ENCODE results near the gene SRP14.
"Not testable (repeated sequence)": the region's sequence is repeated elsewhere in the genome, so short reads cannot be mapped to it uniquely, and the experiment has no call there.

The SRP14 gene

DNA sequence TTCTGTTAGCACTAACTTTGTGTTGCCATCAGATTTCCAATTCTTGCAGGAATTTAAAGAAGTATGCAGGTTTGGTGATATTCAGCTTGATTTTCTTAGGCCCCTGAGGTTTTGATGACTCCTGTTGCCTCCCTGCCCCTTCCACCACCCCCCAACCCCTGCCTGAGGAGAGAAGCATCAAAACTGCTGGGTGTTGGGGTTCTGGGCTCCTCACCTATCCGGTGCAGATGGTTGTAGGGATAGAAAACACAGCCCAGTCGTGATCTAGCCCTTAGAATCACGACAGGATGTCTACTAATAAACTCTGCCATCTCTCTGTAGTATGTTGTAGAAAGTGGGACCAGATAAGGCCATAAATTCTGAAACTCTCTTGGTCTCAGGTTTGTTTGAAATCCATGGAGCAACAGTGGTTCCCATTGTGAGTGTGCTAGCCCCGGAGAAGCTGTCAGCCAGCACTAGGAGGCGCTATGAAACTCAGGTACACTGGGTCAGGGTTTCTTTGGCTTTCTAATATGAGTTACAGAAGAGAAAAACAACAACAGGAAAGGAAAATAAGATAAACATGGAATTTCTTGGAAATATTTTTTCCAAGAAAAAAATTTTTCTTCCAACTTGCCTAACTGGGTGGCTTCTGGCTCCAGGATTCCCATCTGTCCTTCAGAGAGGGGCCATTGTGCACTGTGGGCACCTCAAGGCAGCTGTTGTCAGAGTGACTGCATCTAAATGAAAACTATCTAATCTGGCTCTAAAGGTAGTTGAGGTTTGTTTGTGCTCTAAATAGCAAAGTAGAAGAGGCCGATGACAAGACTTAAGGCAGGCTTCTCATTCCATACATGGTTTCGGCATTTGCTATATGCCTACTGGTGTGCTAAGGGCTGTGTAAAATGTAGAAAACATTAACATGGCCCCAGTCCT lies 8.7 kb downstream of the SRP14 start:
- no peak for DNase-seq (ENCODE audit: low read depth in 2 of 2)

DNA sequence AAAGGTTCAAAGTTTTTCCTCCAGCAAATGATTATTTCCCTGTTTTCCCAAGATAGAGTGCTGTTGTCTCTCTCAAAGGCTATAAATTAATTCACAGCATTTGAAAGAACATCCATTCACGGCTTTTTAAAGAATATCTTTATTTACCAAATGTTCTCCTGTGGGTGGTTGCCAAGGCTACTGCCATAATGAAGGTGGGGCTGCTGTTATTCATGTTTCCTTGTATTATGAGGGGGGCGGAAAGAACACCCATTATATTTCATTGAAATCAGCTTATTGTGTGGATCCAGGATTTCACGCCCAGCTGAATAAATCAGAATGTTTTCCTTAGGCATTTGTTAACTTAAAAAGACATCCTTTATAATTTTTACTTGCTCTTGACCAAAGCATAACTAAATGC lies 10.1 kb downstream of the SRP14 start:
- no peak for DNase-seq (ENCODE audit: low read depth in 2 of 2)

DNA sequence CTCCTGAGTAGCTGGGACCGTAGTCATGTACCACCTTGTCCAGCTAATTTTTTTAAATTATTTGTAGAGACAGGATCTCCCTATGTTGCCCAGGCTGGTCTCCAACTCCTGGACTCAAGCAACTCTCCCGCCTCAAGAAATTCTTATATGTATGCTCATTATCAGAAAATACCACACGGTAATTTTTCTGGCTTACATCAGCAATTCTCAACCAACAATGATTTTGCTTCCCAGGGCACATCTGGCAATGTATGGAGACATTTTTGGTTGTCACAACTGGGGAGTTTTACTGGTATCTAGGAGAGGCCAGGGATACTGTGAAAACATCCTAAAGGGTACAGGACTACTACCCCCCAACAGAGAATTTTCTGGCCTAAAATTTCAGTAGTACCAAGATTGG lies 10.8 kb downstream of the SRP14 start:
- DNase-seq (ENCODE audit: low read depth in 2 of 2): no peak

DNA sequence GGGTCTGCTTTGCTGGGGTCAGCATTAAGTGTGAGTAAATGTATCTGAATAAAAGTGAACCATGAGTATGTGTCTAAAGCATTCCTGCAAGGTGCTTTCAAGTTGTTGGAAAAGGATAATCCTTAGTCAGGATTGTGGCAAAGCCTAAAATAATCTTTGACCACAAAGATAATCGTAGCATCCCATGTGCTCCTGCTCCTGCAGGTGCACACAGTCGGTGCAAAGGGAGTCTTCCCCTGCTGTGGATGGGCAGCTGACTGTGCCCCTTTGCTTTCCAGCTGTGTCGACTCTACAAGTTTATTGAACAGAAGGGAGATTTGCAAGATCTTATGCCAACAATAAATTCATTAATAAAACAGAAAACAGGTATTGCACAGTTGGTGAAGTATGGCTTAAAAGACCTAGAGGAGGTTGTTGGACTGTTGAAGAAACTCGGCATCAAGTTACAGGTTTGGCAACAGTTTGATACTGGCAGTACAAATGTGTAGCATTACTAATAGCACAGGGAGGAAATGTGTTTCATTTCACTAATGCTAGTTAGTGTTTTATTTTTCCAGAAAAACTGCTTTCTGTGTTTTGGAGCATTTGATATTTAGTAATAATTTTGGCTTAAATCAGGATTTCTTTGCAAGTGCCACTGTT lies 22.6 kb downstream of the SRP14 start:
- DNase-seq (ENCODE audit: low read depth in 2 of 2): no peak

DNA sequence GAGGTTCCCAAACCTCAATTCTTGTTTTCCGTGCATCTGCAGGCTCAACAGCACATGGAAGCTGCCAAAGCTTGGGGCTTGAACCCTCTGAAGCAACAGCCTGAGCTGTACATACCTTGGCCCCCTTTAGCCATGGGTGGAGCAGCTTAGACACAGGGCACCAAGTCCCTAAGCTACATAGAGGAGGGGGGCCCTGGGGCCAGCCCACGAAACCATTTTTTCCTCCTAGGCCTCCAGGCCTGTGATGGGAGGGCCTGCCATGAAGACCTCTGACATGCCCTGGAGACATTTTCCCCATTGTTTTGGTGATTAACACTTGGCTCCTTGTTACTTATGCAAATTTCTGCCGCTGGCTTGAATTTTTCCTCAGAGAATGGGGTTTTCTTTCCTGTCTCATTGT lies 24.6 kb downstream of the SRP14 start:
- no peak for DNase-seq (ENCODE audit: low read depth in 2 of 2)

DNA sequence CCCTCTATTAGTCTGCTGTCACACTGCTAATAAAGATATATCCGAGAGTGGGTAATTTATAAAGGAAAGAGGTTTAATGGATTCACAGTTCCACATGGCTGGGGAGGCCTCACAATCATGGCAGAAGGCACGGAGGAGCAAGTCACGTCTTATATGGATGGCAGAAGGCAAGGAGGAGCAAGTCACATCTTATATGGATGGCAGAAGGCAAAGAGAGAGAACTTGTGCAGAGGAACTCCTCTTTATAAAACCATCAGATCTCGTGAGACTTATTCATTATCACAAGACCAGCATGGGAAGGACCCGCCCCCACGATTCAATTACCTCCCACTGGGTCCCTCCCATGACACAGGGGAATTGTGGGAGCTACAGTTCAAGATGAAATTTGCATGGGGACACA lies 25.6 kb downstream of the SRP14 start:
- not testable (repeated sequence) for DNase-seq (ENCODE audit: low read depth in 2 of 2)

DNA sequence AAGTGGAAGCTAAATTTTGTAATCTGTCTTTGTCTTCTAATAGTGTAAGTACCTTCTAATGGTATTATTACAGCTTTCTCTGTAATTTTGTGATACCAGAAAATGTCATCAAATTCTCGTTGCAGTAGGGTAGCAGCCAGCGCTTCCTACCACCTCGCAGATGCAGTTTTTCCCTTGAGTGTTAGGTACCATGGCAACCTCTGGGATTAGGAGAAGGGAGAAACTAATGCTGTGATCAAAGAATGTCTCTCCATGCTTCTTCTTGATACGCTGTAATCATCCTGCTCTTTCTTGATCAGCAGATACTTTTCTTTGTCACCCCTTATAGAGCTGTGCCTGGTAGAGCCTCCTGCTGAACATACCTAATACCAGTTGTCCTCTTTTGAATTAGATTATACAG lies 27.7 kb downstream of the SRP14 start:
- DNase-seq (ENCODE audit: low read depth in 2 of 2): no peak

DNA sequence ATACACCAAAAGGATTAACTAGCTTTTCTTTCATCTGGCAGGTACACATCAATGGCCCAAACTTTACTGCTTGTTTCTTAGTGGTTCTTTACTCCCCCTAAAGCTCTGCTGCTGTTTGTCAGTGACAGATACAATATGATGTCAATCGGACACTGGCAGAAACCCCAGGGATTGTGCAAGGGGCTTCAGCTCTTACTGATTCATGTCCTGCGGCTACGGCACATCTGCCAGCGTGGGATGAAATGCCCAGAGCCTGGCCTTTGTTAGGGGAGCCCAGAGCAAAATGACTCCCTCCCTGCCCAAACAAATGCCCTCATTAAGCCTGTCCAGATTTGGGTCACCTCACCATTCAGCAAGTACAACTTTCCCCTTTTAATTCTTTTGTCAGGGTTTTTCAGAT lies 28.3 kb downstream of the SRP14 start:
- no peak for DNase-seq (ENCODE audit: low read depth in 2 of 2)

DNA sequence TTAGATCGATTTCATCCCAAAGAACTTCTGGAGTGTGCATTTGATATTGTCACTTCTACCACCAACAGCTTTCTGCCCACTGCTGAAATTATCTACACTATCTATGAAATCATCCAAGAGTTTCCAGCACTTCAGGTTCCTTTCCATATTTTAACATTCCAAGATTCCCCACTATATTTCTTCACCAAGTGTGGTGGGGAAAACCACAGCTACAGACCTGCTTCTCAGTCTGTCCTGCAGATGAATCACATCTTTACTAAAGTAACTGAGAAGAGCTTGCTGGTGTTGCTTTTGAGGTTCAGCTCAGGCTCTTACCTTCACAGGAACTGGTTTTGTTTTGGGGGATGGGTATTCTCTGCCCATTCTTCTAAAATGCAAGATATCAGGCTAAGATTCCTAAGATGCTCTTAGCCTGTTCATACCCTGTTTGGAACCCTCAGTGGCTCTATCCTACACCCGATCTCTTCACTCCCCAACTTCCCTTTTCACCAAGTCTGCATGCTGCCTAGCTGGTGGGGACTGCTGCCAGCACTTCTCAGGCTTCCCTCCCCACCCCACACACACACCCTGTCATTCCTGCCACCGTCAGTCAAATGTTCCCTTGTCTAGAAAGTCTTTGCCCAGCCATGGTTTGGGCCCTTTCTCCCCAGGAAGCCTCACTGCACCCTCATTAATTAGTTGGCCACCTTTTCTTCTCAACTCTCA lies 30.8 kb downstream of the SRP14 start:
- DNase-seq (ENCODE audit: low read depth in 2 of 2): no peak

DNA sequence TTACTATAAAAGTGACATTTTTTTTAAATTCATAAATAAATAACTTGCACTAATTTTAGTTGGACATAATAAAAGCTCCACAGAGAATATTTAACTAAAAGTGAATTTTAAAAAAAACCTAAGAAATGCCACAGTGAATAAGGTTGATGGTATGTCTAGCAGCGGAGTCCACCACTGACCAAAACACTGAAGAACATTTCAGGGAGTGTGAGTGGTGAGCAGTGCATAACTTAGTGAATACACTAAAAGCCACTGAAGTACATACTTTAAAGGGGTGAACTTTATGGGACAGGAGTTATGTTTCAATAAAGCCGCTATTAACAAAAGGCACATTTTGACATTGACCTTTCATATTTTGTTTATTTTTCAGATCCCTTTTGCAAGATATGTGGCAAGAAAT lies 32.3 kb downstream of the SRP14 start:
- no peak for DNase-seq (ENCODE audit: low read depth in 2 of 2)

DNA sequence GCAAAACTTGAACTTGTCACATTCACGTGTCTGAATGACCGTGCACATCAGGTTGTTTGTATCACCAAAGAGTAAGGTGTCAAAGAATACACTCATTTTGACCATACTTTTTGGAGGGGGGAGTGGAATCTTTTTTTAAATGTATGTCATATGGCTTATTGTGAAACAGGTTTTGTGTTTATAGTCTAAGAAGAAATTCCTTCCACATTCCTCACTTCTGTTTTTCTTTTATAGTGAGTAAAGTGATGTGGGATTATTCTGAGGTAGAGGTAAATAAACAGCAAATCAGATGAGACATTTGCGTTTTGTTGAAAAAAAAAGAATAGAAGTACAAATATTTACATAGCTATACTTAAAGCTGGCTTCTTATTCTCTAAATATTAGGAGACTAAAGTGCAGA lies 33.0 kb downstream of the SRP14 start:
- DNase-seq (ENCODE audit: low read depth in 2 of 2): no peak

DNA sequence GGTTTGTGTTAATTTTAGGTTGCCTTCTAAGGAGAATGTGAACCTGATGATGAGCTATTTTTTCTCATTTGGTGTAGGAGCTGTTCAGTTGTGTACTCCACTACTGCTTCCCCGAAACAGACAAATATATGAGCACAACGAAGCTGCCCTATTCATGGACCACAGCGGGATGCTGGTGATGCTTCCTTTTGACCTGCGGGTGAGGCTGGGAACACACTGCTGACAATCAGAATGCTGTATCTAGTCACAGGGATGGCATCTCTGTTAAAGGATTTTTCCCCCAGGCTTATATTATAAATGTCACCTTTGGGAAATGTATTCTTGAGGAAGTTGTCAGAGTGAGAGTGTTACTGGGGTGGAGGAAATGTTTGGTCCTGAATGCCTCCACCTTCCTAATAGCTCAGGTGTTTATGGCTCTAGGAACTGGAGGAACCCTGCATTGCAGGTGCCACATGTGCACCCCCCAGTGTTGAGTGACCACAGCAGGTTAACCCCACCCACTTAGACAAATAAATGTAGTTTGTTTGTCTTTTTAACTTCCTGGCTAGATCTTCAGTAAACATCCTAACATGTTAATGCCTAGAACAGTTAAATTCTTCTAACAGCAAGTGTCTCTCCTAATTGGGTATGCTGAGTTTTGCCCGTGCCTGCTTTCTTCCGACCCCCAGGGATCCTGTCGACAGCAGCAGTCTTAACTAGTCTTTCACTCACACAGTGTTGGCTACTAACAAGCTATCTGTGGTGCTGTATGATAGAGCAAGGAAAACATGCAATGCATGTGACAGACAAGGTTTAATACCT lies 35.7 kb downstream of the SRP14 start:
- no peak for DNase-seq (ENCODE audit: low read depth in 2 of 2)

DNA sequence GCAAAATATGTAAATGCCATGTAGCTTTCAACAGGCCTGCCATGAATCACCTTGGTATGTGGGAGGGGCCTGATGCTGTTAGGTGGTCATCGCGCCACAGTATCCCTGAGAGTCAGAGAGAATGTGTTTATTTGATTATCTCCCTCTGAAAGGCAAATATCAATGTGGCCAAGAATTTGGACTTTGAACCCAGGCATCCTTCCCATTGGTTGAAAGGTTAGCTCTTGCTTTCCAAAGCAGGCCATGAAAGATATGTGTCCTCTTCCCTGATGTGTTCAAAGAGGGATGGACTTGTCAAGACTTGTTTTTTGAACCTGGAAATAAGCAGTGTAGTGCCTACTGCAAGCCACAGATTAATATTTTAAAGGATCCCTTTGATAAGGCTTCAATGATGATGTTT lies 36.7 kb downstream of the SRP14 start:
- DNase-seq (ENCODE audit: low read depth in 2 of 2): no peak

DNA sequence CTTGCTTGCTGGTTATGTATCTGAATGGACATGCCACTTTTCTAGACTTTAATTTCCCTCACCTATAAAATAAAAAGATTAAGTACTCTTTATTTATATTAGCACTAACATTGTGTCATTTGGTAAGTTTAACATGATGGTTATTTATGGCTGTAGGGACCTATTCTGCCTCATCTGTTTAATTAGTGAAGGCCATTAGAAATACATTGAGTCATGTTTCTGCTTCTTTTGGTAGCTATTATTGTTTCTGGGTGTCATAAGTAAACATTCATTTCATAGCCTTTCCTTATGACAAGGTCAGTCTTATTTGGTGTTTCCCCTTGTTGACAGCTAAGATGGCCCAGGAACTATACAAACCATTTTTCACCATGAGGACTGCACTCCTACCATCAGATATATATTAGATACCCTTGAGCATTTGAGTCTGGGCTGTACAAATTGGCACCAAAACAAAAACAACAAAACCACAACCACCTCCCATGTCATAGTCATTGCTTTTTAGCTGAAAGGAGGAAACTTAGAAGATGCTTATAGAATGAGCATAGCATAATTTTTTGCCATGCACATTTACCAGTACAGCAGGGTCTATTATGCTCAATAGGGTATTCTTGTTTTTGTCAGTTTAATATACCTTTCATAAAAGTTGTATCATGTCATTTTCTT lies 39.3 kb downstream of the SRP14 start:
- no peak for DNase-seq (ENCODE audit: low read depth in 2 of 2)

DNA sequence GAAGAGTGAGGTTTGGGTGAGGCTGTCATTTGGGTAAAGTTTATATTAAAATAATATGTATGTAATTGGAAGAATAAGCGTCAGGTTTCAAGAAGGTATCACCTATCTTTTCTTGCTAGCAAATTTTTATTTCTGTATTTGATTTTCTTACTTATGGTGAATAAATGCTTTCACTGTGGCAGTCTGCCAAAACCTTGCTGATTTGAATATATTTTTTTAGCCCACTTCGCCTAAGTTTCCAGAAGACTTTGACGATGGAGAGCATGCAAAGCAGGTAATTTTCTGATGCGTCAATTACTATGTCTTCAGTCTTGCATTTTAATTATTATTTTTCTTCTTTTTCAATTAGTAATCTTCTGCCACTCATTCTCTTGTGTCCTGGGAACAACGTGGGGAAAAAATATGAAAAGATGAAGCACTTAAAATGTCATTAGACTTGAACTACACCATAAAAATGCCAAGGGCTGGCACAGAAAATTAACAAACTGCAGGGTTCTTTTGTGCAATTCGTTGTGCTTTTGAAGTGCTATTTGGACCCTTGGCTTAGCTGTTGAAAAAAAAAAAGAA lies 40.4 kb downstream of the SRP14 start:
- DNase-seq (ENCODE audit: low read depth in 2 of 2): no peak

DNA sequence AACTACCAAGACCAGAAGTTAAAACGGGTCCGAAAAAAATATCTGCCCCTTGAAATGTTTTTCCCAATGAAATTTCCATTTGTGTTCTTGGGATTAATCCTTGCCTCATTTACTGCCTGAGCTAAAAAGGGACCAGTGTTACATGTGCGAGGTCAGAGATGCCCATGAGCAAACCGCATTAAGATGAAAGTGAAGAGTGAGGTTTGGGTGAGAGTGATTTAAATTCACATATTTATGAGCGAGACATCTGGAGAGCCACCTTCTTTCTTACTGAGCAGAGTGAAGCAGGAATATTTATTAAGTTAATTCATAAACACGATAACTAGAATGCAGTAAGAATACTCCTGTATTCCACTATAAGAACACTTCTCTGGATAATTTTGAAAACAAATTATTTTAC lies 41.3 kb downstream of the SRP14 start:
- DNase-seq (ENCODE audit: low read depth in 2 of 2): no peak

DNA sequence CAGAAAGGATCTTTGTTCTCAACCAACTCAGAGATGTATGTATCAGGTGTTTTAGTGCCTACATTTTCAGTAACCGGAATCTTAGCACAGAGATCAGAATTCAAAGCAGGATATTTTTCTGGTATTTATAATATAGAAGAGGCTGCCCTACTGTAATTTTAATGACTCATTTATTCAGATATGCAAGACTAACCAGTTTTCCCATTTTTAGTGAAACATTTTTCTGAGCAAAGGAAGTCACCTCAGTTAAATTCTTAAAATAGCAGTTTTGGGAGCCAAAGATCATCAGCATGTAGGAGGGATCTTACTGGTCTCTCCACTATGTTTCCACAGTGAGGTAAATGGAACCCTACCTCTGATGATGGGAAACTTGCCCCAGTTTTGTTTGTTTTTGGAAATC lies 42.0 kb downstream of the SRP14 start:
- no peak for DNase-seq (ENCODE audit: low read depth in 2 of 2)

DNA sequence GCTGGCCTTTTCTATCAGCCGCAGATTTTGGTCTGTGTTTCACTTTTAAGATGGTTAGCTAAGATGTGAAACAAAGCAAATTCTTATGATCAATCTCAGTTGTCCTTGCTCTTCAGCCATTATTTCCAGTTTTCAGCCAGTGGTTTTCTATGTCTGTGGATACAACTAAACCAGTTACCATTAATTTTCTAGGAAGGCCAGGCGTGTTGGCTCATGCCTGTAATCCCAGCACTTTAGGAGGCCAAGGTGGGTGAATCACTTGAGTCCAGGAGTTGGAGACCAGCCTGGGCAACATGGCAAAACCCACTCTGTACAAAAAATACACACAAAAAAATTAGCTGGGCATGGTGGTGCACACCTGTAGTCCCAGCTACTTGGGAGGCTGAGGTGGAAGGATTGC lies 42.8 kb downstream of the SRP14 start:
- not testable (repeated sequence) for DNase-seq (ENCODE audit: low read depth in 2 of 2)

DNA sequence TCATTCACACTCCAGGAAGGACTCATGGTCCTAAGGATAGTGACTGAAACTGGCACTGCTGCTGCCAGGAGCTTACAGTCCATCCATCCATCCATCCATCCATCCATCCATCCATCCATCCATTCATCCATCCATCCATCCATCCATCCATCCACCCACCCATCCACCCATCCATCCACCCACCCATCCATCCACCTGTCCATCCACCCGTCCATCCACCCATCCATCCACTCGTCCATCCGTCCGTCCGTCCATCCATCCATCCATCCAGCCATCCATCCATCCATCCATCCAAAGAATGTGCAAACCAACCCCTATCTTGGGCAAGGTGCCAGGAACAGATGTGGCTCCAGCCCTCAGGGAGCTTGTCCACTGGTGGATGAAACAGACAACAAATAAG lies 46.0 kb downstream of the SRP14 start:
- DNase-seq (ENCODE audit: low read depth in 2 of 2): not testable (repeated sequence)

DNA sequence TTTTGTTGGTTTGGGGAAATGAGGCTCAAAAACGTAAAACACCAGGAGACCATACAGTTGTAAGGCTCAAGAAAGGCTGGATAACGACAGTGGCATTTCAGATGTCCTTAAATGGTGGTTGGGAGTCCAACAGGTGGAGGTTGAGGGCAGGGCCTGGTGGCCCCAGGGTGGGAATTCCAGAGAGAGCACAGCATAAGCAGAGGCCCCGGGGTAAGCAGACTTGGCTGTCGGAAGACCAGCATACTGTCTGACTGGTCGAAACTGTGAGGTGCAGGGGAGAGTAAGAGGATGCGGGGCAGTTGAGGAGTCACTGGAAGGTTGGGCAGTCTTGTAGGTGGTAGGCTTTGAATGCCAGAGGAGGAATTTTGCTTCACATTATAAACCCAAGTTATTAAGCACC lies 48.3 kb downstream of the SRP14 start:
- DNase-seq (ENCODE audit: low read depth in 2 of 2): no peak

DNA sequence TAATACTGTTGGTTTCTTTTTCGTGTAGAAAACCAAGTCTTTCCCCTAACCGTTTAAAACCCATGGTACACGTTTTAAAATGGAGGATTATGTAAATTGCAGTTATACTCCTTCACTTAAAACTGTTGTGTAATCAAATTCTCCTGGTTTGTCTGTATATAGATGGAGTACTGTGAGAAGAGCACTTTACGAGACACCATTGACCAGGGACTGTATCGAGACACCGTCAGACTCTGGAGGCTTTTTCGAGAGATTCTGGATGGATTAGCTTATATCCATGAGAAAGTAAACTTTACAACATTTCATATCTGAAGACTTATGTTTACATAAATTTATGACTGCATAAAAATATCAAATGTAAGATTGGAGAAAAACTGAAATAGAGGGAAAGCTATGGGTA lies 51.2 kb downstream of the SRP14 start:
- DNase-seq (ENCODE audit: low read depth in 2 of 2): no peak
